HL-60 (cell line): Measurements from ENCODE around the gene AGAP3.

ENCODE experiments used
- DNase-seq, 2 experiments: peaks; one replicate each; pipeline ENCODE4 v3.0.0-alpha.2; 2010 to 2020; ENCODE audit warnings: low read depth in 1 of 2, low spot score in 1 of 2
- H3K27ac ChIP-seq: fragments of 250-450 bp; sonication (Bioruptor Pico); replicated peaks from 2 replicates; pipeline ENCODE4 v1.5.1; 2020; ENCODE audit warnings: mild to moderate bottlenecking, moderate library complexity
- H3K27me3 ChIP-seq: fragments of 250-450 bp; sonication (Bioruptor Pico); 2 replicates; pipeline ENCODE4 v1.5.1; 2021; ENCODE audit warnings: mild to moderate bottlenecking, moderate library complexity; ENCODE audit not compliant: insufficient read depth, poor library complexity, severe bottlenecking
- H3K4me3 ChIP-seq: replicated peaks from 2 replicates; pipeline ENCODE4 v1.5.1; 2011; ENCODE audit warnings: mild to moderate bottlenecking, control low read depth, low read length; ENCODE audit not compliant: insufficient read depth
- CTCF ChIP-seq: IDR thresholded peaks from one replicate; pipeline ENCODE4 v1.5.1; 2011; ENCODE audit warnings: low read length, control low read depth, inconsistent platforms; ENCODE audit not compliant: insufficient read depth
- GABPA ChIP-seq: IDR thresholded peaks from 2 replicates; pipeline ENCODE4 v1.6.1; 2012; ENCODE audit warnings: low read depth
- POLR2AphosphoS5 ChIP-seq: IDR thresholded peaks from 2 replicates; pipeline ENCODE4 v1.6.1; 2012; ENCODE audit warnings: low read depth
- REST ChIP-seq: IDR thresholded peaks from 2 replicates; pipeline ENCODE4 v1.6.1; 2012; ENCODE audit warnings: low read depth; ENCODE audit not compliant: insufficient replicate concordance
- SPI1 ChIP-seq: IDR thresholded peaks from 2 replicates; pipeline ENCODE4 v1.6.1; 2012; ENCODE audit warnings: low read depth, mild to moderate bottlenecking, borderline replicate concordance

AGAP3 gene

GRCh38 chr7:151177310-151177709 is 91.0 kb downstream of the AGAP3 start:
- no peak for DNase-seq
- Histone ChIP-seq H3K27me3 (no peaks in the 10 kb centered on the region), H3K27ac (no peak overlapping the region), H3K4me3 (no peak overlapping the region)
- TF ChIP-seq CTCF (no peak), POLR2AphosphoS5 (no peak), GABPA (no peak), REST (no peak), SPI1 (no peak)

- no peak for TF ChIP-seq GABPA
- no peak for TF ChIP-seq POLR2AphosphoS5
- no peak for TF ChIP-seq REST
- no peak for TF ChIP-seq CTCF
- no peak for TF ChIP-seq SPI1
- H3K4me3 ChIP-seq = no peak overlapping the region
- H3K27ac ChIP-seq = no peak overlapping the region
- no peaks in the 10 kb centered on the region for H3K27me3 ChIP-seq
- no peak for DNase-seq
Observed at GRCh38 chr7:151178236-151178635, 92.0 kb downstream of the AGAP3 start.

GRCh38 chr7:151178831-151179230 is 92.6 kb downstream of the AGAP3 start:
- no peak for DNase-seq
- TF ChIP-seq CTCF = no peak
- no peak for TF ChIP-seq REST
- TF ChIP-seq GABPA = no peak
- no peak for TF ChIP-seq SPI1
- no peak for TF ChIP-seq POLR2AphosphoS5
- H3K27me3 ChIP-seq = no peaks in the 10 kb centered on the region
- H3K27ac ChIP-seq = no peak overlapping the region
- no peak overlapping the region for H3K4me3 ChIP-seq
